RWPE2 (cell line): ENCODE data around the gene ALK.

Experiments
- ATAC-seq: fragments of 200-7000 bp; cut with Tn5 transposase; 3 replicates; pipeline ENCODE4 v1.9.1; 2021; ENCODE audit warnings: low read depth
- DNase-seq: peaks from one replicate; pipeline ENCODE4 v3.0.0-alpha.2; 2020; ENCODE audit warnings: low spot score
- H3K27ac ChIP-seq: fragments of 450-650 bp; 2 replicates; pipeline ENCODE4 v1.5.1; 2017; ENCODE audit warnings: mild to moderate bottlenecking; ENCODE audit not compliant: poor library complexity, severe bottlenecking
- H3K27me3 ChIP-seq: fragments of 250-450 bp; sonication (Bioruptor Pico); 2 replicates; pipeline ENCODE4 v1.5.1; 2021; ENCODE audit warnings: mild to moderate bottlenecking, moderate library complexity; ENCODE audit not compliant: insufficient read depth, poor library complexity, severe bottlenecking
- H3K36me3 ChIP-seq: fragments of 250-450 bp; sonication (Bioruptor Pico); 2 replicates; pipeline ENCODE4 v1.5.1; 2020; ENCODE audit warnings: low read depth, mild to moderate bottlenecking, moderate library complexity
- H3K4me1 ChIP-seq: fragments of 250-450 bp; sonication (Bioruptor Pico); 2 replicates; pipeline ENCODE4 v1.5.1; 2021; ENCODE audit warnings: mild to moderate bottlenecking, moderate library complexity; ENCODE audit not compliant: insufficient read depth, poor library complexity, severe bottlenecking
- H3K4me3 ChIP-seq: fragments of 250-450 bp; sonication (Bioruptor Pico); 2 replicates; pipeline ENCODE4 v1.5.1; 2021; ENCODE audit warnings: mild to moderate bottlenecking, moderate library complexity; ENCODE audit not compliant: severe bottlenecking
- H3K9me3 ChIP-seq: fragments of 250-450 bp; sonication (Bioruptor Pico); 2 replicates; pipeline ENCODE4 v1.5.1; 2021; ENCODE audit warnings: mild to moderate bottlenecking, moderate library complexity; ENCODE audit not compliant: severe bottlenecking
- CTCF ChIP-seq: fragments of 450-650 bp; IDR thresholded peaks from one replicate; pipeline ENCODE4 v1.5.1; 2017; ENCODE audit warnings: mild to moderate bottlenecking, moderate library complexity; ENCODE audit not compliant: poor library complexity, severe bottlenecking

Gene ALK

GRCh38 chr2:29423061-29423666 is 498.2 kb downstream of the ALK start:
- ATAC-seq = no peak
- H3K4me3 ChIP-seq = no peak overlapping the region
- H3K27me3 ChIP-seq = no peaks in the 10 kb centered on the region
- H3K27ac ChIP-seq = no peak overlapping the region
- TF ChIP-seq CTCF = no peak
- DNase-seq = no peak
- H3K9me3 ChIP-seq = no peaks in the 10 kb centered on the region
- no peaks in the 10 kb centered on the region for H3K4me1 ChIP-seq
- H3K36me3 ChIP-seq = no peaks in the 10 kb centered on the region

DNA sequence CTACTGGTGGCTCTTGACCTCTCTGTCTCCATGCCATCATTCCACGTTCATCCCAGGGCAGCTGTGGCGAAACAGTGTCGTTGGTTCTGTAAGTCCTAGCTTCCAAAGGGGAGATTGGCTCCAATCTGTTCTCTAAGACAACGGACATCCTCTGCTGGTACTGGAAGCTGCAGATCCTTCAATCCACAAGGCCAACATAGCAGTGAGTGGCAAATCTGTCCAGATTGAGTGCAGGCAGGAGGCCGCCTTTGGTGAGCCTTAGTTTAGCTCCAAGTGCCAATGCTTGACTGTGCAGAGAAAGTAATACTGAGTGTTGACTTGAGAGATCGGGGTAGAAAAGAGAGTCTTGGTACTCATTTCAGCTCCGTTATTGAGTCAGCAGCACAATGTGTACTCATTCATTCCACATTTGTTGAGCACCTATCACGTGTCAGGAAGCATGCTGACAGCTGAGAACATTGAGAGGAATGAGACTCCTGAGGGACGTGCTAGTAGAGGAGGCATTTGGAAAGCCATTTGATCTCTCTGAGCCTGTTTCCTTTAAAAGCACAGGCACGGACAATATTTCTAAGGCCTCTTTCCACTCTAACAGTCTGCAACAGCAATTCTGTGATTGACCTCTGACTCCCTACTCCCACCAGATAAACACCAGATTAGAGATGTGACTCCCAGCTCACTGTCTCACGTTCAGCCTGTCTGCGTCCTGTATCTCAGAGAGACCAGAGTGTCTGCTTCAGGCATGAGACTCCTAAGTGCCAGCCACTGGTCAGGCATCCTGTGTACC is 500.2 kb downstream of the ALK start:
- H3K9me3 ChIP-seq = no peaks in the 10 kb centered on the region
- H3K27me3 ChIP-seq = no peaks in the 10 kb centered on the region
- no peak for ATAC-seq
- no peaks in the 10 kb centered on the region for H3K4me1 ChIP-seq
- H3K4me3 ChIP-seq = no peak overlapping the region
- TF ChIP-seq CTCF = no peak
- no peak overlapping the region for H3K27ac ChIP-seq
- no peak for DNase-seq
- H3K36me3 ChIP-seq = no peaks in the 10 kb centered on the region

- DNase-seq (no peak), ATAC-seq (no peak)
- no peak overlapping the region for H3K4me3 ChIP-seq
- H3K27ac ChIP-seq = no peak overlapping the region
- H3K36me3 ChIP-seq = no peaks in the 10 kb centered on the region
- TF ChIP-seq CTCF = no peak
- no peaks in the 10 kb centered on the region for H3K27me3 ChIP-seq
- no peaks in the 10 kb centered on the region for H3K4me1 ChIP-seq
- no peaks in the 10 kb centered on the region for H3K9me3 ChIP-seq
Measured at GRCh38 chr2:29420464-29420863, 500.9 kb downstream of the ALK start.

- no peaks in the 10 kb centered on the region for H3K4me1 ChIP-seq
- no peak for ATAC-seq
- TF ChIP-seq CTCF = no peak
- H3K27ac ChIP-seq = no peak overlapping the region
- DNase-seq = no peak
- H3K36me3 ChIP-seq = no peaks in the 10 kb centered on the region
- H3K9me3 ChIP-seq = no peaks in the 10 kb centered on the region
- H3K4me3 ChIP-seq = no peak overlapping the region
- H3K27me3 ChIP-seq = no peaks in the 10 kb centered on the region
Measured at GRCh38 chr2:29417630-29418029, 503.8 kb downstream of the ALK start.
